Chondrocyte (in vitro differentiated cells): ENCODE results near the gene CDK19. TPM values are rescaled to one million over a fixed set of nuclear protein-coding genes. Genes with fewer than 3 reads are reported as not detected.

Source experiments
- DNase-seq: peaks from one replicate; pipeline ENCODE4 v3.0.0; 2021; ENCODE audit warnings: mixed read lengths, low spot score
- H3K27ac Mint-ChIP-seq: one replicate; pipeline ENCODE4 v1.8.0; 2021; ENCODE audit warnings: mild to moderate bottlenecking, moderate library complexity, mixed read lengths; ENCODE audit not compliant: unreplicated experiment
- H3K27me3 Mint-ChIP-seq: 2 replicates; pipeline ENCODE4 v1.8.0; 2021; ENCODE audit warnings: low read depth, mixed read lengths
- H3K36me3 Mint-ChIP-seq: 2 replicates; pipeline ENCODE4 v1.8.0; 2021; ENCODE audit warnings: low read depth, mixed read lengths
- H3K4me1 Mint-ChIP-seq: 2 replicates; pipeline ENCODE4 v1.8.0; 2021; ENCODE audit warnings: low read depth, mild to moderate bottlenecking, mixed read lengths
- H3K4me3 Mint-ChIP-seq: one replicate; pipeline ENCODE4 v1.8.0; 2021; ENCODE audit warnings: mild to moderate bottlenecking, moderate library complexity, mixed read lengths; ENCODE audit not compliant: unreplicated experiment
- H3K9me3 Mint-ChIP-seq: 2 replicates; pipeline ENCODE4 v1.8.0; 2021; ENCODE audit warnings: low read depth, mixed read lengths
- total RNA-seq: library from RNA; stranded (reverse); gene quantifications from 3 replicates; pipeline ENCODE4 v1.2.1, GENCODE V29; 2021
- TF ChIP-seq, protein P1 (sequence below): fragments of 200-600 bp; sonication (generic); IDR thresholded peaks from 2 replicates; pipeline ENCODE4 v1.5.0; 2021; ENCODE audit warnings: antibody characterized with exemption, mild to moderate bottlenecking, moderate library complexity

CDK19 gene
- total RNA-seq, 1 donor from 2014 or later, result 21.6 TPM

DNA sequence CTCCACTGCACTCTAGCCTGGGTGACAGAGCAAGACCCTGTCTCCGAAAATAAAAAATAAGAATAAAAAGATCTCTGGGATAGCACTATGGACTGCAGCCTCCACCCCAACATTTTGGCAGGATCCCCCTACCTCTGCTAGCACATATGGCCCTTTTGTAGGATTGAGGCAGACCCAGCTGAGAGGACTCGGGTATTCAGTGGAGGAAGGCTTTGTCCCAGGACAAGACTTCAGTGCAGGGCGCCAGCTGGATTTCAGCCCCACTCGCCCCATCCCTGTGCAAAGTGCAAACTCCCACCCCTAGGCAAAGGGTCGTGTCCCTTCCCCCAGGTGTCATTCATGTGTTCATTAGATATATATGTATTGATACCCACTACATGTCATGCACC lies 254.3 kb downstream of the CDK19 start:
- H3K27ac Mint-ChIP-seq, result no peak overlapping the region
- no peaks in the 10 kb centered on the region for H3K4me1 Mint-ChIP-seq
- H3K9me3 Mint-ChIP-seq, result peaks cover 14% of the 10 kb centered on the region
- no peak for DNase-seq
- TF ChIP-seq, protein P1, sequence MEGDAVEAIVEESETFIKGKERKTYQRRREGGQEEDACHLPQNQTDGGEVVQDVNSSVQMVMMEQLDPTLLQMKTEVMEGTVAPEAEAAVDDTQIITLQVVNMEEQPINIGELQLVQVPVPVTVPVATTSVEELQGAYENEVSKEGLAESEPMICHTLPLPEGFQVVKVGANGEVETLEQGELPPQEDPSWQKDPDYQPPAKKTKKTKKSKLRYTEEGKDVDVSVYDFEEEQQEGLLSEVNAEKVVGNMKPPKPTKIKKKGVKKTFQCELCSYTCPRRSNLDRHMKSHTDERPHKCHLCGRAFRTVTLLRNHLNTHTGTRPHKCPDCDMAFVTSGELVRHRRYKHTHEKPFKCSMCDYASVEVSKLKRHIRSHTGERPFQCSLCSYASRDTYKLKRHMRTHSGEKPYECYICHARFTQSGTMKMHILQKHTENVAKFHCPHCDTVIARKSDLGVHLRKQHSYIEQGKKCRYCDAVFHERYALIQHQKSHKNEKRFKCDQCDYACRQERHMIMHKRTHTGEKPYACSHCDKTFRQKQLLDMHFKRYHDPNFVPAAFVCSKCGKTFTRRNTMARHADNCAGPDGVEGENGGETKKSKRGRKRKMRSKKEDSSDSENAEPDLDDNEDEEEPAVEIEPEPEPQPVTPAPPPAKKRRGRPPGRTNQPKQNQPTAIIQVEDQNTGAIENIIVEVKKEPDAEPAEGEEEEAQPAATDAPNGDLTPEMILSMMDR, result no peak
- H3K4me3 Mint-ChIP-seq, result no peak overlapping the region
- no peaks in the 10 kb centered on the region for H3K36me3 Mint-ChIP-seq
- H3K27me3 Mint-ChIP-seq, result no peaks in the 10 kb centered on the region

DNA sequence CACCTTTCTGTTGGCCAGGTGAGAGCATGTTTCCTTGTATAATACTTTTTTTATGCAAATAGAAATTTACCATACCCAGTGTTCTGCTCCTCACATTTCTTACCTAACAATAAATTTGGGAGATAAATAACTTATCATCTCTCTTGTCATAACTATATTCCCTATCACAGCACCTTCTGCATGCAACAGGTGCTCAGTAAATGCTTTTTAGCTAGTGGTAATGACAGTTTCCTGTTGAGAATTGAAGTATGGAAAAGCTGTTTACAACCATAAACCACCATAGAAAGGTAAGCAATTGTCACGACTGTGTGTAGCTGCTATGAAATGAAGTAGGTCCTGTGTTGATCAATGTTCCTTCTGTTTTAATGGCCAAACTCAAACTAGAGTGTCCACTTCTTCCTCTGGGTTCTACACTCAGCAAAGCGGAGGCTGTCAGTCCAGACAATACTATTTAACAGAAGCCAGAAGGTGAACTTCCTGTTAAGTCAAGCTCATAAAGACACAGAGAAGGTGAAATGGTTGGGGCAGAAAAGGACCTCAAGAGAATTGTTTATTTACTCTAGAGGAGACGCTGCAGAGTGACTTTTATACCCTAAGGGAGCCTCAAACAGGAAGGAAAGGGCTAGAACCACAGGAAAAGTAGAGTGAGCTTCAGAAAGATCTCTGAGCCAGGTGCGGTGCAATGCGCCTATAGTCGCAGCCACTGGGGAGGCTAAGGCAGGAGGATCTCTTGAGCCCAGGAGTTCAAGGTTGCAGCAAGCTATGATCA lies 254.8 kb downstream of the CDK19 start:
- no peaks in the 10 kb centered on the region for H3K4me1 Mint-ChIP-seq
- no peaks in the 10 kb centered on the region for H3K36me3 Mint-ChIP-seq
- H3K27ac Mint-ChIP-seq, result no peak overlapping the region
- no peak for DNase-seq
- no peaks in the 10 kb centered on the region for H3K27me3 Mint-ChIP-seq
- no peak overlapping the region for H3K4me3 Mint-ChIP-seq
- TF ChIP-seq, protein P1, result no peak
- H3K9me3 Mint-ChIP-seq, result peaks cover 16% of the 10 kb centered on the region

Other genes starting within 250 kb of the CDK19 start
- gene AMD1, start 59.3 kb upstream of the CDK19 start, total RNA-seq, result 31.1 to 47.0 TPM (median 32.7 TPM) in 3 replicates
- 67.5 to 89.4 TPM (median 79.5 TPM) in 3 replicates for gene GTF3C6, start 143.2 kb upstream of the CDK19 start, total RNA-seq
- gene RPF2, start 166.6 kb upstream of the CDK19 start, total RNA-seq, result 16.9 to 19.4 TPM (median 17.1 TPM) in 3 replicates